Measurements from ENCODE around the gene SLC43A1.

The SLC43A1 gene

GRCh38 chr11:57463671-57464538, 51.6 kb downstream of the SLC43A1 start:
- H3K4me2 ChIP-seq: no peak overlapping the region

DNA sequence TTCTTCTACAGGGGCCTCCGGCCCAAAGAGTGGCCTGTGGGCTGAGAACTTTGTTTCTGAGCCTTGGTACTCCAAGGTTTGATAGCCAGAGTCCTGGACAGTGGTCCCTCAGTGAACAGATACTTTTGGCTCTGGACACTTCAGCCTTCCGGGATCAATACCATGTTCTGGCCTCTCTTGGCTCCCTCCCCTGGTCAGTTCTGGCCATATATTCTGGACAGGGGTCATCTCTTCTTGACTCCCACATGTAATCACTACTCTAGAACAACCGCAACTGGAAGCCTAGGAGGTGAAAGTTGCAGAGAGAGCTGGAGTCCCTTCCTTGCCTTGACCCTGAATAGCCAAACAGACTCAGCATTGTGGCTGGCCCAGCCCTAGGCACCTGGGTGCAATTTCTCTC, 52.9 kb downstream of the SLC43A1 start:
- Histone ChIP-seq H3K27ac (no peak overlapping the region), H3K79me2 (ENCODE audit: insufficient read depth, low read depth) (no peaks in the 10 kb centered on the region), H3K9ac (no peak overlapping the region), H3K4me3 (IDR thresholded peaks at IDR 0.05; ENCODE audit: insufficient read depth, low read depth, low read length) (no peak overlapping the region), H2AFZ (ENCODE audit: low read depth) (no peak overlapping the region), H3K27me3 (ENCODE audit: insufficient read depth, low read depth) (peaks cover 19% of the 10 kb centered on the region), H3K4me1 (ENCODE audit: low read depth, poor library complexity, severe bottlenecking) (peaks cover 14% of the 10 kb centered on the region), H4K20me1 (ENCODE audit: insufficient read depth) (no peaks in the 10 kb centered on the region), H3K4me2 (no peak overlapping the region), H3K36me3 (ENCODE audit: insufficient read depth) (no peaks in the 10 kb centered on the region)
- TF ChIP-seq, protein P1, sequence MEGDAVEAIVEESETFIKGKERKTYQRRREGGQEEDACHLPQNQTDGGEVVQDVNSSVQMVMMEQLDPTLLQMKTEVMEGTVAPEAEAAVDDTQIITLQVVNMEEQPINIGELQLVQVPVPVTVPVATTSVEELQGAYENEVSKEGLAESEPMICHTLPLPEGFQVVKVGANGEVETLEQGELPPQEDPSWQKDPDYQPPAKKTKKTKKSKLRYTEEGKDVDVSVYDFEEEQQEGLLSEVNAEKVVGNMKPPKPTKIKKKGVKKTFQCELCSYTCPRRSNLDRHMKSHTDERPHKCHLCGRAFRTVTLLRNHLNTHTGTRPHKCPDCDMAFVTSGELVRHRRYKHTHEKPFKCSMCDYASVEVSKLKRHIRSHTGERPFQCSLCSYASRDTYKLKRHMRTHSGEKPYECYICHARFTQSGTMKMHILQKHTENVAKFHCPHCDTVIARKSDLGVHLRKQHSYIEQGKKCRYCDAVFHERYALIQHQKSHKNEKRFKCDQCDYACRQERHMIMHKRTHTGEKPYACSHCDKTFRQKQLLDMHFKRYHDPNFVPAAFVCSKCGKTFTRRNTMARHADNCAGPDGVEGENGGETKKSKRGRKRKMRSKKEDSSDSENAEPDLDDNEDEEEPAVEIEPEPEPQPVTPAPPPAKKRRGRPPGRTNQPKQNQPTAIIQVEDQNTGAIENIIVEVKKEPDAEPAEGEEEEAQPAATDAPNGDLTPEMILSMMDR (conservative IDR thresholded peaks at IDR 0.05; ENCODE audit: low read depth, low read length): no peak

More at GRCh38 chr11:57463671-57464538, 51.6 kb downstream of the SLC43A1 start:
- Histone ChIP-seq H3K4me3 (IDR thresholded peaks at IDR 0.05; ENCODE audit: insufficient read depth, low read depth, low read length) (no peak overlapping the region), H3K79me2 (ENCODE audit: insufficient read depth, low read depth) (no peaks in the 10 kb centered on the region), H3K4me1 (ENCODE audit: low read depth, poor library complexity, severe bottlenecking) (peaks cover 9% of the 10 kb centered on the region), H3K9ac (no peak overlapping the region), H3K27me3 (ENCODE audit: insufficient read depth, low read depth) (peaks cover 11% of the 10 kb centered on the region), H2AFZ (ENCODE audit: low read depth) (no peak overlapping the region), H4K20me1 (ENCODE audit: insufficient read depth) (no peaks in the 10 kb centered on the region), H3K27ac (no peak overlapping the region), H3K36me3 (ENCODE audit: insufficient read depth) (no peaks in the 10 kb centered on the region)
- TF ChIP-seq, protein P1 (conservative IDR thresholded peaks at IDR 0.05; ENCODE audit: low read depth, low read length): no peak

DNA sequence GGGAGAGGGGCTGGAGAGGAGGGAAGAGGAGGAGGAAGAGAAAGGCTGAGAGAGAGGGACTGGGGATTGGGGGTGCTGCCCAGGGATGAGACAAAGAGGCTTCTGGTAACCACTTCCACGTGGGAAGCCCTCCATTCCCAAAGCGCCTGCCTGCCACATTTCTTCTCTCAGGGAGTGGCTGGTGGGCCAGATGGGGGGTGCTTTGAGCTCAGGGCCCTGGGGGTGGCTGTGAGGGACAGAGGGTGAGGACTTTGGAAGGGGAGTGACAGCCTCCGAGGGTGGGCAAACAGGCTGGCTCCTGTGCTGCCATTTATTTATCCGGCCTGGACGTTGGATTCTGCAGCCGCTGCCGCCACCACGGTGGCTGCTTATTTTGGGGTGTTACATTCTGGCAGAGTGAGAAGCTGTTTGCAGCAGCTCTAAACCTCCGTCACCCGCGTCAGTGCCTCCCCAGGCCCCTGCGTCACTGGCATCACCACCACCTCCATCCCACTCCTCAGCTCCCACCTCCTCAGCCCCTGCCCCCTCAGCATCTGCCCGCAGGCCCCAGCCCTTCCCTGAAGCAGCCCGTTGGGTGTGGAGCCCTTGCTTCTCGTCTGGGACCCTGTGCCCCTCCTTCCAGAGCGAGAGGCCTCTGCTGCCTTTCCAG, 53.5 kb downstream of the SLC43A1 start:
- Histone ChIP-seq H3K4me1 (ENCODE audit: low read depth, poor library complexity, severe bottlenecking) (peaks cover 16% of the 10 kb centered on the region), H4K20me1 (ENCODE audit: insufficient read depth) (no peaks in the 10 kb centered on the region), H3K27me3 (ENCODE audit: insufficient read depth, low read depth) (peaks cover 19% of the 10 kb centered on the region), H3K27ac (no peak overlapping the region), H3K9ac (no peak overlapping the region), H3K79me2 (ENCODE audit: insufficient read depth, low read depth) (no peaks in the 10 kb centered on the region), H2AFZ (ENCODE audit: low read depth) (no peak overlapping the region), H3K4me2 (no peak overlapping the region), H3K4me3 (IDR thresholded peaks at IDR 0.05; ENCODE audit: insufficient read depth, low read depth, low read length) (no peak overlapping the region), H3K36me3 (ENCODE audit: insufficient read depth) (no peaks in the 10 kb centered on the region)
- TF ChIP-seq, protein P1 (conservative IDR thresholded peaks at IDR 0.05; ENCODE audit: low read depth, low read length): no peak

DNA sequence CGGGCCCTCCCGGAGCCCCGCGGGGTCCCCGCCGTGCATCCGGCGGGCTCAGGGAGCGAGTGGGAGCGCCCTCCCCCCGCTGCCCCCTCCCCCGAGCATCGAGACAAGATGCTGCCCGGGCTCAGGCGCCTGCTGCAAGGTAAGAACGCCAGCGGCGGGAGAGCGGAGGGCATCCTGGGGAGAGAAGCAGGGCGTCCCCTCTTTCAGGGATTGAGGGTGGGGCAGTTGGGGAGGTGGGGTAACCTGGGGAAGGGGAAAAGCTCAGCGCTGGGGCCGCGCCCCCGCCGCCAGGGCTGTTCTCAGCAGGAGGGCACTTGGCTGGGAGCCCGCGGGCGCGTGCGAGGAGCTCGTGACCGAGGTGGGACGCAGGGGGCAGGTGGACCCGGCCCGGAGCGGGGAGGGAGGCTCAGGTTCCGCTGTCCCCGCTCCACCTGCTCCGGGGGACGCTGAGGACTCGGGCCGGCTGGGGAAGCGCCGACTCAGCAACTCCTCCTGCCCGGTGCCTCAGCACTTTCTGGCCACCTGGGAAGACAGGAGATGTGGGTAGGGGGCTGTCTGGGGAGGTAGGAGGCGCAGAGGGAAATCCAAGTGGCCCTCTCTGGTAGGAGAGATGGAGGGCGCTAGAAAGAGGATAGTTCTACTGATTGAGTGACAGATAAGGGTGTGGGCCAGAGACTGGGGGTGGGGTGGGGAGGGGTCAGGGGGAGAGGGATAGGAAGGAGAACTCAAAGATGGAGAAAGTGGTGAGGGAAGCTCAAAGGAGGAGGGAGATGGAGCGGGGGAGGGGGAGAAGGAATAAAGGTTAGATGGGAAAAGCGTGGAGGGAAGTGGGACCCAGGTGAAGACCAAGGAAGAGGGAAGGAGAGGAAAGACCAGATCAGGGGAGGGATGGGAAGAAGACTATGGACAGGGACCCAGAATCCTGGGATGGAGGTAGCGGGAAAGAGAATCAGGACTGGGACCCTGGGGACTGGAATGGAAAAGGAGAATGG, 54.4 kb downstream of the SLC43A1 start:
- peaks cover 19% of the 10 kb centered on the region for H3K27me3 ChIP-seq (ENCODE audit: insufficient read depth, low read depth)

More for the DNA sequence above, 54.4 kb downstream of the SLC43A1 start:
- H3K36me3 ChIP-seq (ENCODE audit: insufficient read depth): no peaks in the 10 kb centered on the region
- H2AFZ ChIP-seq (ENCODE audit: low read depth): peak overlapping the region; percentile 66
- TF ChIP-seq, protein P1 (conservative IDR thresholded peaks at IDR 0.05; ENCODE audit: low read depth, low read length): no peak
- H3K4me3 ChIP-seq (IDR thresholded peaks at IDR 0.05; ENCODE audit: insufficient read depth, low read depth, low read length): no peak overlapping the region
- H3K9ac ChIP-seq: peak overlapping the region; percentile 68; the same call in 1 of the 2 replicates
- H3K4me2 ChIP-seq: peak overlapping the region; percentile 57
- H3K4me1 ChIP-seq (ENCODE audit: low read depth, poor library complexity, severe bottlenecking): peaks cover 16% of the 10 kb centered on the region
- H4K20me1 ChIP-seq (ENCODE audit: insufficient read depth): no peaks in the 10 kb centered on the region
- no peak overlapping the region for H3K27ac ChIP-seq
- H3K79me2 ChIP-seq (ENCODE audit: insufficient read depth, low read depth): no peaks in the 10 kb centered on the region
